ENCODE measurements around the gene SREK1.
"Not testable (repeated sequence)": the region's sequence is repeated elsewhere in the genome, so short reads cannot be mapped to it uniquely, and the experiment has no call there.

The SREK1 gene

GRCh38 chr5:66168226-66168625 lies 24.1 kb downstream of the SREK1 start:
- no peak for DNase-seq

- no peak for DNase-seq
Observed at GRCh38 chr5:66169534-66169933, 25.4 kb downstream of the SREK1 start.

- DNase-seq, result no peak
Observed at GRCh38 chr5:66170195-66170919, 26.3 kb downstream of the SREK1 start.

GRCh38 chr5:66171349-66172344 lies 27.5 kb downstream of the SREK1 start:
- no peak for DNase-seq

- DNase-seq, result no peak
Observed at GRCh38 chr5:66174338-66174737, 30.2 kb downstream of the SREK1 start.

GRCh38 chr5:66178799-66179198 lies 34.7 kb downstream of the SREK1 start:
- DNase-seq, result no peak

- DNase-seq, result no peak
Observed at GRCh38 chr5:66179297-66180051, 35.4 kb downstream of the SREK1 start.

- DNase-seq, result no peak
Observed at GRCh38 chr5:66180282-66181155, 36.4 kb downstream of the SREK1 start.

GRCh38 chr5:66186108-66186507 lies 42.0 kb downstream of the SREK1 start:
- DNase-seq, result no peak

- no peak for DNase-seq
Observed at GRCh38 chr5:66193419-66193818, 49.3 kb downstream of the SREK1 start.

- no peak for DNase-seq
Observed at GRCh38 chr5:66197764-66198405, 53.8 kb downstream of the SREK1 start.

GRCh38 chr5:66198837-66199236 lies 54.7 kb downstream of the SREK1 start:
- no peak for DNase-seq

- DNase-seq, result no peak
Observed at GRCh38 chr5:66203531-66203930, 59.4 kb downstream of the SREK1 start.

- no peak for DNase-seq
Observed at GRCh38 chr5:66206465-66206864, 62.4 kb downstream of the SREK1 start.

GRCh38 chr5:66207800-66208561 lies 63.9 kb downstream of the SREK1 start:
- DNase-seq, result no peak

GRCh38 chr5:66209350-66209749 lies 65.2 kb downstream of the SREK1 start:
- DNase-seq, result no peak

- DNase-seq, result no peak
Observed at GRCh38 chr5:66209794-66210193, 65.7 kb downstream of the SREK1 start.

GRCh38 chr5:66213533-66213932 lies 69.4 kb downstream of the SREK1 start:
- no peak for DNase-seq

GRCh38 chr5:66222455-66222854 lies 78.4 kb downstream of the SREK1 start:
- DNase-seq, result no peak

GRCh38 chr5:66222896-66223295 lies 78.8 kb downstream of the SREK1 start:
- DNase-seq, result not testable (repeated sequence)

GRCh38 chr5:66223637-66224036 lies 79.5 kb downstream of the SREK1 start:
- no peak for DNase-seq
